Small intestine (tissue), 7 donors: ENCODE data around the gene SYDE2. TPM values are rescaled to one million over a fixed set of nuclear protein-coding genes. Genes with fewer than 3 reads are reported as not detected.
"Not testable (repeated sequence)": the region's sequence is repeated elsewhere in the genome, so short reads cannot be mapped to it uniquely, and the experiment has no call there.

Source experiments
- DNase-seq, 2 donors: peaks; one replicate each; pipeline versions ENCODE4 v3.0.0 to v3.0.0-alpha.2; 2013
- FAIRE-seq: peaks from 2 replicates; lab custom pipeline; 2012; peaks lifted over from hg19 to GRCh38; lab: Jason Lieb, UNC
- H3K27ac ChIP-seq, 3 donors: one replicate each; pipeline ENCODE4 v1.5.1; 2013; ENCODE audit warnings: low read length in 2 of 3, mild to moderate bottlenecking in 2 of 3, control low read depth in 1 of 3, inconsistent platforms in 1 of 3, low read depth in 1 of 3, moderate library complexity in 1 of 3
- H3K27me3 ChIP-seq, 3 donors: one replicate each; pipeline ENCODE4 v1.6.1; 2013; ENCODE audit warnings: low read length in 3 of 3, inconsistent platforms in 1 of 3; ENCODE audit not compliant: control insufficient read depth in 3 of 3, insufficient read depth in 3 of 3
- H3K36me3 ChIP-seq, 3 donors: one replicate each; pipeline ENCODE4 v1.6.1; 2013; ENCODE audit warnings: low read length in 3 of 3, inconsistent platforms in 1 of 3, low read depth in 1 of 3, mild to moderate bottlenecking in 1 of 3, moderate library complexity in 1 of 3; ENCODE audit not compliant: control insufficient read depth in 3 of 3, insufficient read depth in 2 of 3
- H3K4me1 ChIP-seq, 3 donors: one replicate each; pipeline ENCODE4 v1.6.1; 2013; ENCODE audit warnings: low read length in 2 of 3, inconsistent platforms in 1 of 3, low read depth in 1 of 3, mild to moderate bottlenecking in 1 of 3, moderate library complexity in 1 of 3; ENCODE audit not compliant: control insufficient read depth in 3 of 3, insufficient read depth in 2 of 3
- H3K4me3 ChIP-seq, 3 donors: one replicate each; pipeline ENCODE4 v1.5.1; 2013; ENCODE audit warnings: low read length in 3 of 3, control low read depth in 1 of 3, inconsistent platforms in 1 of 3, low read depth in 1 of 3, mild to moderate bottlenecking in 1 of 3, moderate library complexity in 1 of 3
- H3K9me3 ChIP-seq, 2 donors: one replicate each; pipeline ENCODE4 v1.6.1; 2013; ENCODE audit warnings: low read depth in 1 of 2, low read length in 1 of 2; ENCODE audit not compliant: control insufficient read depth in 2 of 2, insufficient read depth in 1 of 2
- WGBS, 3 donors: extraction: QIAGEN DNeasy Blood & Tissue Kit; methylation state at CpG; one replicate each; pipeline ENCODE4 v1.1.7; 2013; 5-methylcytosine and 5-hydroxymethylcytosine counted together
- polyA plus RNA-seq, 4 donors: library from polyadenylated mRNA; stranded (reverse) in 3 of 4; unstranded in 1 of 4; fragments of 200-250 nt in 3 of 4; fragments of 120-200 nt in 1 of 4; gene quantifications; one replicate each; pipeline versions ENCODE4 v1.2.1 to v1.2.3, GENCODE V29; 2013
- donor health status: healthy with polysubstance abuse.
- donor health status: control.
- donor health status: control.
- donor health status: Bipolar disorder and iron deficiency.
- donor health status: healthy.

The SYDE2 gene
- polyA plus RNA-seq, 4 donors: 1.4 to 6.3 (median 1.9) TPM

DNA sequence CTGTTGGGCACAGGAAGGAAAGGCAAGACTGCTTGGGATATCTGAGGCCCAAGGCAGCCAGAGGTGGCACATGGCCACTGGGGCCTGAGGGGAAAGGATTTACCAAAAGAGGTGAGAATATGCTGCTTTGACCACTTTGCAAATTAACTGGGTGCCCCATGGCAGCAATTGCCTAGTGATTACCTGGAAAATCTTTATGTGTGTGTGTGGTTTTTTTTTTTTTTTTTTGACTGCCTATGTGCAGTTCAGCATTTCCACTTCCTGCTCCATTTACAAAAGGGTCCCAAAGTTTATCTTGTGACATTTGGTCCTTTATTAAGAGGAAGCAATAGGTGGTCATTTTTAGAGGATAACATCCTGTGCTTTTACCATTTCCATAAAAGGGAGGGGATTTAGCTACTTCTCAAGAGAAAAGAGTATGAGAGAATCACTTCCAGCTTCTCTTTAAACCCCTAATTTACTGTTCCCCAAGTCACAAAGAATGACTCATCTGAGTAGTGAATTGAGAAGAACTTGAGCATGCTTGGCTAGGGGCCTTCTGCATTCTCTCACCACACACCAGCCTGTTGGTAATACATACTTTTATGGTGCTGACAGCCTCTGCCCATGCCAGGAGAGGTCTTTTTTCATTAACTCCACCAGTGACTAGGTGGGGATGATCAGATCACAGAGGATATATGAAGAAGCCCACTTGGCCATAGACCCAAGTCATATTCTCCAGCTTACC is 52.1 kb downstream of the SYDE2 start:
- H3K27ac ChIP-seq: no peak overlapping the region

GRCh38 chr1:85146972-85147359 is 53.9 kb downstream of the SYDE2 start:
- Histone ChIP-seq H3K4me3 (no peak overlapping the region), H3K36me3 (no peaks in the 10 kb centered on the region), H3K27ac (no peak overlapping the region), H3K4me1 (peaks cover 0 to 3% (median 0%) of the 10 kb centered on the region in 3 donors), H3K27me3 (no peaks in the 10 kb centered on the region), H3K9me3 (no peaks in the 10 kb centered on the region)
- no peak for DNase-seq
- FAIRE-seq: no peak

More for the DNA sequence above, 52.1 kb downstream of the SYDE2 start:
- Histone ChIP-seq H3K9me3 (no peaks in the 10 kb centered on the region), H3K27me3 (no peaks in the 10 kb centered on the region), H3K4me1 (peaks cover 0 to 3% (median 0%) of the 10 kb centered on the region in 3 donors), H3K4me3 (no peak overlapping the region), H3K36me3 (no peaks in the 10 kb centered on the region)
- DNase-seq: no peak
- FAIRE-seq: no peak

DNA sequence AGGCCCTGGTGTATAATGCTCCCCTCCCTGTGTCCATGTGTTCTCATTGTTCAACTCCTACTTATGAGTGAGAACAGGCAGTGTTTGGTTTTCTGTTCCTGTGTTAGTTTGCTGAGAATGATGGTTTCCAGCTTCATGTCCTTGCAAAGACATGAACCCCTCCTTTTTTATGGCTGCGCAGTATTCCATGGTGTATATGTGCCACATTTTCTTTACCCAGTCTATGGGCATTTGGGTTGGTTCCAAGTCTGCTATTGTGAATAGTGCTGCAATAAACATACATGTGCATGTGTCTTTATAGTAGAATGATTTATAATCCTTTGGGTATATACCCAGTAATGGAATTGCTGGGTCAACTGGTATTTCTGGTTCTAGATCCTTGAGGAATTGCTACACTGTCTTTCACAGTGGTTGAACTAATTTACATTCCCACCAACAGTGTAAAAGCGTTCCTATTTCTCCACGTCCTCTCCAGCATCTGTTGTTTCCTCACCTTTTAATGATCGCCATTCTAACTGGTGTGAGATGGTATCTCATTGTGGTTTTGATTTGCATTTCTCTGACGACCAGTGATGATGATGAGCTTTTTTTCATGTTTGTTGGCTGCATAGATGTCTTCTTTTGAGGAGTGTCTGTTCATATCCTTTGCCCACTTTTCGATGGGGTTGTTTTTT is 54.4 kb downstream of the SYDE2 start:
- 81 to 86% (median 82%) methylated on average over 6 of the region's 6 CpGs for WGBS, 3 donors
- not testable (repeated sequence) for H3K4me1 ChIP-seq, H3K27ac ChIP-seq, H3K27me3 ChIP-seq, H3K4me3 ChIP-seq, H3K36me3 ChIP-seq, DNase-seq, FAIRE-seq, H3K9me3 ChIP-seq

GRCh38 chr1:85144351-85144750 is 56.5 kb downstream of the SYDE2 start:
- Histone ChIP-seq H3K27ac (no peak overlapping the region), H3K9me3 (no peaks in the 10 kb centered on the region), H3K27me3 (no peaks in the 10 kb centered on the region), H3K4me3 (no peak overlapping the region), H3K4me1 (peaks cover 0 to 3% (median 0%) of the 10 kb centered on the region in 3 donors), H3K36me3 (no peaks in the 10 kb centered on the region)
- FAIRE-seq: no peak
- DNase-seq: peak; percentile 13 to 36
- WGBS, 3 donors: 24 to 51% (median 44%) methylated on average over 1 of the region's 1 CpG

- Histone ChIP-seq H3K4me3 (no peak overlapping the region), H3K27ac (no peak overlapping the region), H3K4me1 (peaks cover 0 to 6% (median 0%) of the 10 kb centered on the region in 3 donors), H3K9me3 (no peaks in the 10 kb centered on the region), H3K36me3 (no peaks in the 10 kb centered on the region), H3K27me3 (no peaks in the 10 kb centered on the region)
- WGBS, 3 donors: 74 to 90% (median 76%) methylated on average over 4 to 5 of the region's 5 CpGs
- FAIRE-seq: no peak
- no peak for DNase-seq
These were observed 58.1 kb downstream of the SYDE2 start for GRCh38 chr1:85142753-85143152.

GRCh38 chr1:85138439-85138838 is 62.4 kb downstream of the SYDE2 start:
- H3K4me1 ChIP-seq: peaks cover 0 to 31% (median 2%) of the 10 kb centered on the region in 3 donors
- DNase-seq, H3K27me3 ChIP-seq, H3K9me3 ChIP-seq, FAIRE-seq, H3K4me3 ChIP-seq, H3K27ac ChIP-seq, H3K36me3 ChIP-seq: not testable (repeated sequence)
- WGBS, 3 donors: 64 to 86% (median 82%) methylated on average over 5 of the region's 5 CpGs

GRCh38 chr1:85137660-85138059 is 63.2 kb downstream of the SYDE2 start:
- peak overlapping the region in 1 of 3 donors; percentile 21 for H3K27ac ChIP-seq
- no peak overlapping the region for H3K4me3 ChIP-seq

GRCh38 chr1:85135392-85135798 is 65.4 kb downstream of the SYDE2 start:
- H3K27me3 ChIP-seq: peaks cover 0 to 2% (median 0%) of the 10 kb centered on the region in 3 donors
- 16 to 64% (median 52%) methylated on average over 1 of the region's 1 CpG for WGBS, 3 donors
- peak overlapping the region in 1 of 3 donors; percentile 85 for H3K27ac ChIP-seq
- H3K36me3 ChIP-seq: no peaks in the 10 kb centered on the region
- peak; percentile 79 to 87 for DNase-seq
- H3K4me1 ChIP-seq: peaks cover 0 to 31% (median 2%) of the 10 kb centered on the region in 3 donors
- no peak for FAIRE-seq
- H3K4me3 ChIP-seq: no peak overlapping the region
- H3K9me3 ChIP-seq: no peaks in the 10 kb centered on the region

More at GRCh38 chr1:85137660-85138059, 63.2 kb downstream of the SYDE2 start:
- WGBS, 3 donors: 18 to 46% (median 33%) methylated on average over 9 of the region's 9 CpGs
- Histone ChIP-seq H3K4me1 (peaks cover 0 to 31% (median 2%) of the 10 kb centered on the region in 3 donors), H3K36me3 (no peaks in the 10 kb centered on the region), H3K27me3 (peaks cover 0 to 2% (median 0%) of the 10 kb centered on the region in 3 donors), H3K9me3 (no peaks in the 10 kb centered on the region)
- FAIRE-seq (peak; percentile 19), DNase-seq (peak; percentile 93 to 95)
